SK-N-SH (cell line): ENCODE data around the gene COX4I2. TPM values are rescaled to one million over a fixed set of nuclear protein-coding genes. Genes with fewer than 3 reads are reported as not detected.
"Not testable (repeated sequence)": the region's sequence is repeated elsewhere in the genome, so short reads cannot be mapped to it uniquely, and the experiment has no call there.

ENCODE experiments used
- CTCF ChIA-PET: fragments of 300-600, 350-600 bp; formaldehyde crosslinking; extraction: SDS; loops from one replicate; lab custom pipeline; 2021; lab: Yijun Ruan, JAX
- POLR2A ChIA-PET: fragments of 350-600 bp; sonication (Branson Sonifier 250); formaldehyde crosslinking; extraction: SDS; loops from one replicate; lab custom pipeline; 2020; ENCODE audit warnings: antibody characterized with exemption, inconsistent platforms; lab: Yijun Ruan, JAX
- DNase-seq: peaks from one replicate; pipeline ENCODE4 v3.0.0; 2012
- H2AFZ ChIP-seq: fragments of 200-600 bp; sonication (generic); 2 replicates; pipeline ENCODE4 v1.8.1; 2016; ENCODE audit warnings: antibody characterized with exemption, mild to moderate bottlenecking, low read depth
- H3F3A ChIP-seq: fragments of 200-600 bp; sonication (generic); replicated peaks from 2 replicates; pipeline ENCODE3; 2016; ENCODE audit warnings: antibody characterized with exemption, mild to moderate bottlenecking; ENCODE audit not compliant: insufficient read depth
- H3K27ac ChIP-seq, 2 experiments: fragments of 200-500 bp in 1 of 2; fragments of 200-600 bp in 1 of 2; sonication (Bioruptor generic) in 1 of 2; sonication (generic), shearing (Covaris generic) in 1 of 2; 2 replicates each; pipeline versions ENCODE4 v1.5.1 to v1.6.1; 2014 to 2016; ENCODE audit warnings: low read depth in 2 of 2, inconsistent platforms in 1 of 2, low read length in 1 of 2, mild to moderate bottlenecking in 1 of 2, mixed read lengths in 1 of 2
- H3K27me3 ChIP-seq: fragments of 200-600 bp; sonication (generic), shearing (Covaris generic); 2 replicates; pipeline ENCODE4 v1.6.1; 2016; ENCODE audit warnings: mixed run types; ENCODE audit not compliant: insufficient read depth
- H3K36me3 ChIP-seq, 2 experiments: fragments of 200-500 bp in 1 of 2; fragments of 200-600 bp in 1 of 2; sonication (Bioruptor generic) in 1 of 2; sonication (generic) in 1 of 2; replicated peaks in 1 of 2; 2 replicates each; pipeline versions ENCODE3 to v1.5.1; 2014 to 2016; ENCODE audit warnings: low read length in 1 of 2, mild to moderate bottlenecking in 1 of 2; ENCODE audit not compliant: insufficient read depth in 2 of 2, control insufficient read depth in 1 of 2
- H3K4me1 ChIP-seq, 2 experiments: fragments of 200-500 bp in 1 of 2; fragments of 200-600 bp in 1 of 2; sonication (Bioruptor generic) in 1 of 2; sonication (generic), shearing (Covaris generic) in 1 of 2; 2 replicates each; pipeline versions ENCODE4 v1.5.1 to v1.6.1; 2014 to 2016; ENCODE audit warnings: low read depth in 1 of 2, low read length in 1 of 2, mixed run types in 1 of 2; ENCODE audit not compliant: insufficient read depth in 2 of 2, control insufficient read depth in 1 of 2
- H3K4me2 ChIP-seq: fragments of 200-600 bp; sonication (generic), shearing (Covaris generic); 2 replicates; pipeline ENCODE4 v1.6.1; 2017; ENCODE audit warnings: mixed run types
- H3K4me3 ChIP-seq, 2 experiments: fragments of 200-500 bp in 1 of 2; fragments of 200-600 bp in 1 of 2; sonication (Bioruptor generic) in 1 of 2; sonication (generic), shearing (Covaris generic) in 1 of 2; 2 replicates each; pipeline versions ENCODE4 v1.5.1 to v1.8.1; 2014 to 2016; ENCODE audit warnings: low read depth in 2 of 2, inconsistent platforms in 1 of 2, low read length in 1 of 2, mild to moderate bottlenecking in 1 of 2, mixed read lengths in 1 of 2, moderate library complexity in 1 of 2
- H3K79me2 ChIP-seq: fragments of 200-600 bp; sonication (generic); 2 replicates; pipeline ENCODE4 v1.8.1; 2017; ENCODE audit warnings: mild to moderate bottlenecking; ENCODE audit not compliant: insufficient read depth
- H3K9ac ChIP-seq: fragments of 200-600 bp; sonication (generic); 2 replicates; pipeline ENCODE4 v1.6.1; 2017; ENCODE audit warnings: mixed run types
- H3K9me2 ChIP-seq: fragments of 200-600 bp; sonication (generic); 2 replicates; pipeline ENCODE4 v1.6.1; 2017; ENCODE audit warnings: mixed run types
- H3K9me3 ChIP-seq: fragments of 200-600 bp; sonication (generic); 2 replicates; pipeline ENCODE4 v1.6.1; 2017; ENCODE audit warnings: mixed run types, mild to moderate bottlenecking, moderate library complexity
- H4K20me1 ChIP-seq: fragments of 200-600 bp; sonication (generic); 2 replicates; pipeline ENCODE4 v1.6.1; 2017; ENCODE audit warnings: mild to moderate bottlenecking, mixed run types; ENCODE audit not compliant: insufficient read depth
- FOXM1 ChIP-seq: IDR thresholded peaks from 2 replicates; pipeline ENCODE4 v1.4.0; 2012; ENCODE audit warnings: low read depth, mild to moderate bottlenecking
- GABPA ChIP-seq: IDR thresholded peaks from 2 replicates; pipeline ENCODE4 v1.4.0; 2012; ENCODE audit warnings: low read depth, mild to moderate bottlenecking
- JUND ChIP-seq: IDR thresholded peaks from 2 replicates; pipeline ENCODE4 v1.4.0; 2012
- MEF2A ChIP-seq: IDR thresholded peaks from 2 replicates; pipeline ENCODE4 v1.4.0; 2012; ENCODE audit warnings: low read depth, borderline replicate concordance
- POLR2AphosphoS5 ChIP-seq: IDR thresholded peaks from 2 replicates; pipeline ENCODE4 v1.6.1; 2012; ENCODE audit warnings: low read depth, low read length
- RAD21 ChIP-seq: IDR thresholded peaks from 2 replicates; pipeline ENCODE4 v1.6.1; 2012; ENCODE audit warnings: mild to moderate bottlenecking, low read length
- RCOR1 ChIP-seq: fragments of 150-350 bp; IDR thresholded peaks from 2 replicates; pipeline ENCODE4 v1.6.1; 2017; ENCODE audit warnings: antibody characterized with exemption, low read length
- RXRA ChIP-seq: IDR thresholded peaks from 2 replicates; pipeline ENCODE4 v1.4.0; 2012; ENCODE audit warnings: low read depth, mild to moderate bottlenecking, borderline replicate concordance
- SMC3 ChIP-seq: IDR thresholded peaks from 2 replicates; pipeline ENCODE4 v1.6.1; 2012; ENCODE audit warnings: low read depth, low read length, improper control_type of control experiment
- YY1 ChIP-seq: IDR thresholded peaks from 2 replicates; pipeline ENCODE4 v1.4.0; 2012; ENCODE audit warnings: low read depth, mild to moderate bottlenecking
- WGBS: methylation state at CpG from one replicate; pipeline ENCODE4 v1.1.6; 2017; ENCODE audit warnings: low lambda C conversion rate; 5-methylcytosine and 5-hydroxymethylcytosine counted together
- polyA plus RNA-seq, 3 experiments: library from polyadenylated mRNA; depleted of rRNA; stranded (reverse); fragments of >200 nt; gene quantifications; 2 replicates each; pipeline ENCODE4 v1.2.3, GENCODE V29; 2012
- TF ChIP-seq, protein P1 (sequence below): IDR thresholded peaks from 2 replicates; pipeline ENCODE4 v1.4.0; 2012; ENCODE audit warnings: low read depth
- TF ChIP-seq, protein P2 (sequence below): IDR thresholded peaks from 2 replicates; pipeline ENCODE4 v1.4.0; 2012; ENCODE audit warnings: low read depth, borderline replicate concordance
- TF ChIP-seq, protein P3 (sequence below): IDR thresholded peaks from 2 replicates; pipeline ENCODE4; 2012
- TF ChIP-seq, protein P4 (sequence below): IDR thresholded peaks from 2 replicates; pipeline ENCODE4 v1.6.1; 2012; ENCODE audit warnings: mild to moderate bottlenecking, low read depth, low read length, moderate library complexity

The COX4I2 gene
- polyA plus RNA-seq, 1 of the 3 experiments (the other 2 are of a cell fraction), result 0.21 TPM

DNA sequence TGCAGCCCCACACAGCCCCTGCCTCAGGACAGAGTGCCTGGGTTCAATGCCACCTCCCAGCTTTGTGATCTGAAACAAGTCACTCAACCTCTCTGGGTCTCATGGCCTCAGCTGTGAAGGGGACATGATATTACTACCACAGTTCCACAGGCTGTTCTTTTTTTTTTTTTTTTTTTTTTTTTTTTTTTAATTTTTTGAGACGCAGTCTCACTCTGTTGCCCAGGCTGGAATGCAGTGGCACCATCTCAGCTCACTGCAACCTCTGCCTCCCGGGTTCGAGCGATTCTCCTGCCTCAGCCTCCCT is 41.3 kb upstream of the COX4I2 start:
- not testable (repeated sequence) for H4K20me1 ChIP-seq, H3K27me3 ChIP-seq, DNase-seq, H3K36me3 ChIP-seq, H3K79me2 ChIP-seq, H3K9me3 ChIP-seq, H3K9me2 ChIP-seq, H3K4me3 ChIP-seq
- Histone ChIP-seq H3K9ac (peak overlapping the region; percentile 34; the same call in 1 of the 2 replicates), H3K27ac (peak overlapping the region; percentile 86 to 91), H3K4me2 (peak overlapping the region; percentile 26; the same call in 1 of the 2 replicates), H2AFZ (peak overlapping the region; percentile 70; the same call in 1 of the 2 replicates), H3K4me1 (peaks cover 6 to 10% of the 10 kb centered on the region in 2 experiments; a peak in 1 of 4 replicates), H3F3A (peaks cover 46% of the 10 kb centered on the region)
- 61% methylated on average over 4 of the region's 4 CpGs for WGBS
- TF ChIP-seq, protein P1, sequence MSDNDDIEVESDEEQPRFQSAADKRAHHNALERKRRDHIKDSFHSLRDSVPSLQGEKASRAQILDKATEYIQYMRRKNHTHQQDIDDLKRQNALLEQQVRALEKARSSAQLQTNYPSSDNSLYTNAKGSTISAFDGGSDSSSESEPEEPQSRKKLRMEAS, result 0 out of 2 replicates have a peak, but pooled peaks have one; percentile 1
- ChIA-PET CTCF (interaction anchor here (1.2 to 33.9 kb wide), 7 partner anchors 8 to 128 kb away, joined by 3 to 1802 read pairs (median 5); partner anchors contain the start of gene ID1), POLR2A (interaction anchor here (0.9 to 3.1 kb wide), 6 partner anchors 9 to 28 kb away, joined by 3 to 51 read pairs (median 12); partner anchors contain the start of gene ID1)

DNA sequence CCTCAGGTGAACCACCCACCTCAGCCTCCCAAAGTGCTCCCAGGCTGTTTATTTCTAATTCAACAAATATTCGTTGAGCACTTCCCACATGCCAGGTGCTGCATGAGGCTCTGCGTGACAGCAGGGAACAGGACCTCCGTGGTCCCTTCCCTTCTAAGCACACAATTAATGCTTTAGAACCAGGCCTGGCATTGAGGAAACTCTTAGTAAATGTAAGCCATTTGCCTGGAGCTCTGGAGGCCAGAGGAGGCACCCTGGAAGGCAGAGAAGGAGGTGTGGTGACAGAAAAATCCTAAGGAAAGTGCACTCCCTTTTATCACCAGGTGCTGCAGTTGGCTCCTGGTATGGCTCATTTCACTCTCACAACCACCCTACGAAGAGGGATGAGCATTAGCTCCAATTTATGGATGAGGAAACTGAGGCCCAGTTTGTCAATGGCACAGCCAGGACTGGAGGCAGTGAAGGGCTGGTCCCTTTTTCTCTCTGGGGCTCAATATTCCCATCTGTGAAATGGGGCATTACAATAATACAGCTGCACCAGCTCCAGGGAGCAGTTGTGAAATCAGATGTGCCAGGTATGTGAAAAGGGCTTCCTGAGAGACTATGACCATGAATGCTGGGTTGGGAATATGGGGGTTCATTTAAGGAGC is 40.8 kb upstream of the COX4I2 start:
- H3F3A ChIP-seq, result peaks cover 46% of the 10 kb centered on the region
- H3K9ac ChIP-seq, result peak overlapping the region; percentile 31; the same call in 1 of the 2 replicates
- H3K4me2 ChIP-seq, result no peak overlapping the region
- no peaks in the 10 kb centered on the region for H3K9me3 ChIP-seq
- no peaks in the 10 kb centered on the region for H4K20me1 ChIP-seq
- POLR2A ChIA-PET, result interaction anchor here (0.9 to 3.1 kb wide), 5 partner anchors 9 to 28 kb away, joined by 3 to 51 read pairs (median 15); partner anchors contain the start of gene ID1
- peaks cover 6 to 10% of the 10 kb centered on the region in 2 experiments; a peak in 1 of 4 replicates for H3K4me1 ChIP-seq
- TF ChIP-seq FOXM1 (no peak), YY1 (no peak), MEF2A (no peak), SMC3 (no peak), POLR2AphosphoS5 (no peak), JUND (no peak), RCOR1 (no peak; the same call in 1 of the 2 replicates), GABPA (no peak), RXRA (no peak), RAD21 (no peak)
- TF ChIP-seq, protein P2, sequence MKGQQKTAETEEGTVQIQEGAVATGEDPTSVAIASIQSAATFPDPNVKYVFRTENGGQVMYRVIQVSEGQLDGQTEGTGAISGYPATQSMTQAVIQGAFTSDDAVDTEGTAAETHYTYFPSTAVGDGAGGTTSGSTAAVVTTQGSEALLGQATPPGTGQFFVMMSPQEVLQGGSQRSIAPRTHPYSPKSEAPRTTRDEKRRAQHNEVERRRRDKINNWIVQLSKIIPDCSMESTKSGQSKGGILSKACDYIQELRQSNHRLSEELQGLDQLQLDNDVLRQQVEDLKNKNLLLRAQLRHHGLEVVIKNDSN, result no peak
- TF ChIP-seq, protein P3, sequence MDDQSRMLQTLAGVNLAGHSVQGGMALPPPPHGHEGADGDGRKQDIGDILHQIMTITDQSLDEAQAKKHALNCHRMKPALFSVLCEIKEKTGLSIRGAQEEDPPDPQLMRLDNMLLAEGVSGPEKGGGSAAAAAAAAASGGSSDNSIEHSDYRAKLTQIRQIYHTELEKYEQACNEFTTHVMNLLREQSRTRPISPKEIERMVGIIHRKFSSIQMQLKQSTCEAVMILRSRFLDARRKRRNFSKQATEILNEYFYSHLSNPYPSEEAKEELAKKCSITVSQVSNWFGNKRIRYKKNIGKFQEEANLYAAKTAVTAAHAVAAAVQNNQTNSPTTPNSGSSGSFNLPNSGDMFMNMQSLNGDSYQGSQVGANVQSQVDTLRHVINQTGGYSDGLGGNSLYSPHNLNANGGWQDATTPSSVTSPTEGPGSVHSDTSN, result no peak
- TF ChIP-seq, protein P4, sequence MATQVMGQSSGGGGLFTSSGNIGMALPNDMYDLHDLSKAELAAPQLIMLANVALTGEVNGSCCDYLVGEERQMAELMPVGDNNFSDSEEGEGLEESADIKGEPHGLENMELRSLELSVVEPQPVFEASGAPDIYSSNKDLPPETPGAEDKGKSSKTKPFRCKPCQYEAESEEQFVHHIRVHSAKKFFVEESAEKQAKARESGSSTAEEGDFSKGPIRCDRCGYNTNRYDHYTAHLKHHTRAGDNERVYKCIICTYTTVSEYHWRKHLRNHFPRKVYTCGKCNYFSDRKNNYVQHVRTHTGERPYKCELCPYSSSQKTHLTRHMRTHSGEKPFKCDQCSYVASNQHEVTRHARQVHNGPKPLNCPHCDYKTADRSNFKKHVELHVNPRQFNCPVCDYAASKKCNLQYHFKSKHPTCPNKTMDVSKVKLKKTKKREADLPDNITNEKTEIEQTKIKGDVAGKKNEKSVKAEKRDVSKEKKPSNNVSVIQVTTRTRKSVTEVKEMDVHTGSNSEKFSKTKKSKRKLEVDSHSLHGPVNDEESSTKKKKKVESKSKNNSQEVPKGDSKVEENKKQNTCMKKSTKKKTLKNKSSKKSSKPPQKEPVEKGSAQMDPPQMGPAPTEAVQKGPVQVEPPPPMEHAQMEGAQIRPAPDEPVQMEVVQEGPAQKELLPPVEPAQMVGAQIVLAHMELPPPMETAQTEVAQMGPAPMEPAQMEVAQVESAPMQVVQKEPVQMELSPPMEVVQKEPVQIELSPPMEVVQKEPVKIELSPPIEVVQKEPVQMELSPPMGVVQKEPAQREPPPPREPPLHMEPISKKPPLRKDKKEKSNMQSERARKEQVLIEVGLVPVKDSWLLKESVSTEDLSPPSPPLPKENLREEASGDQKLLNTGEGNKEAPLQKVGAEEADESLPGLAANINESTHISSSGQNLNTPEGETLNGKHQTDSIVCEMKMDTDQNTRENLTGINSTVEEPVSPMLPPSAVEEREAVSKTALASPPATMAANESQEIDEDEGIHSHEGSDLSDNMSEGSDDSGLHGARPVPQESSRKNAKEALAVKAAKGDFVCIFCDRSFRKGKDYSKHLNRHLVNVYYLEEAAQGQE, result no peak
- TF ChIP-seq, all 33 proteins: peak for 0
- H3K36me3 ChIP-seq, result no peaks in the 10 kb centered on the region
- no peak overlapping the region for H3K4me3 ChIP-seq
- H3K27ac ChIP-seq, result peak overlapping the region; percentile 31 to 91
- no peak for DNase-seq
- 64% methylated on average over 4 of the region's 4 CpGs for WGBS
- CTCF ChIA-PET, result interaction anchor here (1.4 to 33.9 kb wide), 6 partner anchors 8 to 127 kb away, joined by 4 to 1802 read pairs (median 6); partner anchors contain the start of gene ID1
- no peaks in the 10 kb centered on the region for H3K27me3 ChIP-seq
- peaks cover 3% of the 10 kb centered on the region; the same call in 1 of the 2 replicates for H3K79me2 ChIP-seq
- H2AFZ ChIP-seq, result no peak overlapping the region
- no peaks in the 10 kb centered on the region for H3K9me2 ChIP-seq
